WTC11 (cell line): ENCODE results near the gene EVI2A. TPM values are rescaled to one million over a fixed set of nuclear protein-coding genes. Genes with fewer than 3 reads are reported as not detected.

Source experiments
- ATAC-seq: fragments of 200-7000 bp; cut with Tn5 transposase; 2 replicates; pipeline ENCODE4 v1.10.0; 2021; ENCODE audit warnings: mild to moderate bottlenecking, moderate library complexity
- CTCF ChIA-PET: fragments of 300-600 bp; sonication (Branson Sonifier 250); formaldehyde crosslinking; loops from one replicate; lab custom pipeline; 2021; ENCODE audit warnings: antibody characterized with exemption; lab: Charles Lee
- POLR2A ChIA-PET: fragments of 350-600 bp; sonication (Branson Sonifier 250); formaldehyde crosslinking; loops from one replicate; lab custom pipeline; 2021; ENCODE audit warnings: antibody characterized with exemption; lab: Charles Lee
- DNase-seq: peaks from one replicate; pipeline ENCODE4 v3.0.0; 2021; ENCODE audit warnings: low spot score
- H3K27ac Mint-ChIP-seq: 2 replicates; pipeline ENCODE4 v1.8.0; 2021; ENCODE audit warnings: mixed read lengths
- H3K27me3 Mint-ChIP-seq: 2 replicates; pipeline ENCODE4 v1.8.0; 2021; ENCODE audit warnings: low read depth, mild to moderate bottlenecking, moderate library complexity, mixed read lengths
- H3K36me3 Mint-ChIP-seq: 2 replicates; pipeline ENCODE4 v1.8.0; 2021; ENCODE audit warnings: mixed read lengths
- H3K4me1 Mint-ChIP-seq: 2 replicates; pipeline ENCODE4 v1.8.0; 2022; ENCODE audit warnings: mixed read lengths
- H3K4me3 Mint-ChIP-seq: 2 replicates; pipeline ENCODE4 v1.8.0; 2021; ENCODE audit warnings: mild to moderate bottlenecking, moderate library complexity, mixed read lengths
- H3K9me3 Mint-ChIP-seq: 2 replicates; pipeline ENCODE4 v1.8.0; 2021; ENCODE audit warnings: mixed read lengths
- FOXP1 ChIP-seq: sonication (generic); formaldehyde crosslinking; IDR thresholded peaks from 2 replicates; pipeline ENCODE4 v1.8.0; 2022; ENCODE audit warnings: missing genetic modification reagents, mild to moderate bottlenecking, moderate library complexity, borderline replicate concordance
- NR1H2 ChIP-seq: sonication (generic); formaldehyde crosslinking; IDR thresholded peaks from 2 replicates; pipeline ENCODE4 v1.9.0; 2021; ENCODE audit warnings: mild to moderate bottlenecking, moderate library complexity, missing genetic modification reagents
- NR2C2 ChIP-seq: sonication (generic); formaldehyde crosslinking; IDR thresholded peaks from 2 replicates; pipeline ENCODE4 v1.8.0; 2022; ENCODE audit warnings: mild to moderate bottlenecking, missing genetic modification reagents
- OVOL2 ChIP-seq: fragments of 250-450 bp; sonication (Bioruptor Pico); IDR thresholded peaks from 2 replicates; pipeline ENCODE4 v1.9.0; 2021; ENCODE audit warnings: mild to moderate bottlenecking, borderline replicate concordance
- PRRX2 ChIP-seq: fragments of 250-450 bp; sonication (Bioruptor Pico); IDR thresholded peaks from 2 replicates; pipeline ENCODE4 v1.8.0; 2021; ENCODE audit warnings: mild to moderate bottlenecking
- SP1 ChIP-seq: sonication (generic); formaldehyde crosslinking; conservative IDR thresholded peaks from 2 replicates; pipeline ENCODE4 v1.8.1; 2022; ENCODE audit warnings: missing genetic modification reagents
- TEAD4 ChIP-seq: sonication (generic); formaldehyde crosslinking; IDR thresholded peaks from 2 replicates; pipeline ENCODE4 v1.8.0; 2022; ENCODE audit warnings: mild to moderate bottlenecking, missing genetic modification reagents
- ZNF138 ChIP-seq: sonication (generic); formaldehyde crosslinking; conservative IDR thresholded peaks from 2 replicates; pipeline ENCODE4 v1.8.1; 2022; ENCODE audit warnings: mild to moderate bottlenecking, moderate library complexity, missing genetic modification reagents
- ZNF232 ChIP-seq: sonication (generic); formaldehyde crosslinking; IDR thresholded peaks from 2 replicates; pipeline ENCODE4 v1.8.0; 2022; ENCODE audit warnings: mild to moderate bottlenecking, missing genetic modification reagents
- total RNA-seq: library from RNA; stranded (reverse); gene quantifications from 3 replicates; pipeline ENCODE4 v1.2.3, GENCODE V29; 2021
- TF ChIP-seq, protein P1 (sequence below): sonication (generic); formaldehyde crosslinking; IDR thresholded peaks from 2 replicates; pipeline ENCODE4 v1.8.1; 2023; ENCODE audit warnings: mild to moderate bottlenecking, missing genetic modification reagents, borderline replicate concordance
- TF ChIP-seq, protein P2 (sequence below): fragments of 250-450 bp; sonication (Bioruptor Pico); IDR thresholded peaks from 2 replicates; pipeline ENCODE4 v2.1.2; 2022; ENCODE audit warnings: mild to moderate bottlenecking, moderate library complexity
- TF ChIP-seq, protein P3 (sequence below): fragments of 250-450 bp; sonication (Bioruptor Pico); IDR thresholded peaks from 2 replicates; pipeline ENCODE4 v1.8.0; 2021; ENCODE audit warnings: mild to moderate bottlenecking
- TF ChIP-seq, protein P4 (sequence below): sonication (generic); formaldehyde crosslinking; IDR thresholded peaks from 2 replicates; pipeline ENCODE4 v1.8.0; 2022; ENCODE audit warnings: mild to moderate bottlenecking, missing genetic modification reagents
- TF ChIP-seq, protein P5 (sequence below): sonication (generic); formaldehyde crosslinking; IDR thresholded peaks from 2 replicates; pipeline ENCODE4 v1.8.1; 2023; ENCODE audit warnings: mild to moderate bottlenecking, moderate library complexity, missing genetic modification reagents
- TF ChIP-seq, protein P6 (sequence below): sonication (generic); formaldehyde crosslinking; IDR thresholded peaks from 2 replicates; pipeline ENCODE4 v1.8.0; 2022; ENCODE audit warnings: missing genetic modification reagents

EVI2A gene
- total RNA-seq, 1 experiment from 2014 or later: 0.15 TPM

DNA sequence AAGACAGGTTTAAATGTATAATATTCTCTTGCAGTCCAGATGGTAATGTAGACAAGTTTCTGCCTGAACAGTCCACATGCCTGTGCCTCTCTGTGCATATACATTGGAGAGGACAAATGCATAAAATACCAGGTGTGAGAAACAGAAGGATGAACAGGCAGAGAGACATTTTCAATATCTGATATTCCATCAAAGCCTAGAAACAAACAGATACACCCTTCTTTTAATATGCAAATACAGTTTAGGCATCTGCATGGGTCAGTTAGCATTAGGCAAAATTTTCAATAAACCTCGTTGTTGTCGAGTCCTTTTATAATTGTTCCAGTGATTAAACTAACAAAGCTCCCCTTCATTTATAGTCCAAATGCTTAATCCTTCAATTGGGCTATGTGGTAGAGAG lies 25.3 kb downstream of the EVI2A start:
- POLR2A ChIA-PET: no interaction called here
- Mint-ChIP-seq H3K27me3 (no peaks in the 10 kb centered on the region), H3K9me3 (no peaks in the 10 kb centered on the region), H3K27ac (no peak overlapping the region), H3K4me1 (peaks cover 12% of the 10 kb centered on the region)
- no peak for DNase-seq
- TF ChIP-seq, protein P1, sequence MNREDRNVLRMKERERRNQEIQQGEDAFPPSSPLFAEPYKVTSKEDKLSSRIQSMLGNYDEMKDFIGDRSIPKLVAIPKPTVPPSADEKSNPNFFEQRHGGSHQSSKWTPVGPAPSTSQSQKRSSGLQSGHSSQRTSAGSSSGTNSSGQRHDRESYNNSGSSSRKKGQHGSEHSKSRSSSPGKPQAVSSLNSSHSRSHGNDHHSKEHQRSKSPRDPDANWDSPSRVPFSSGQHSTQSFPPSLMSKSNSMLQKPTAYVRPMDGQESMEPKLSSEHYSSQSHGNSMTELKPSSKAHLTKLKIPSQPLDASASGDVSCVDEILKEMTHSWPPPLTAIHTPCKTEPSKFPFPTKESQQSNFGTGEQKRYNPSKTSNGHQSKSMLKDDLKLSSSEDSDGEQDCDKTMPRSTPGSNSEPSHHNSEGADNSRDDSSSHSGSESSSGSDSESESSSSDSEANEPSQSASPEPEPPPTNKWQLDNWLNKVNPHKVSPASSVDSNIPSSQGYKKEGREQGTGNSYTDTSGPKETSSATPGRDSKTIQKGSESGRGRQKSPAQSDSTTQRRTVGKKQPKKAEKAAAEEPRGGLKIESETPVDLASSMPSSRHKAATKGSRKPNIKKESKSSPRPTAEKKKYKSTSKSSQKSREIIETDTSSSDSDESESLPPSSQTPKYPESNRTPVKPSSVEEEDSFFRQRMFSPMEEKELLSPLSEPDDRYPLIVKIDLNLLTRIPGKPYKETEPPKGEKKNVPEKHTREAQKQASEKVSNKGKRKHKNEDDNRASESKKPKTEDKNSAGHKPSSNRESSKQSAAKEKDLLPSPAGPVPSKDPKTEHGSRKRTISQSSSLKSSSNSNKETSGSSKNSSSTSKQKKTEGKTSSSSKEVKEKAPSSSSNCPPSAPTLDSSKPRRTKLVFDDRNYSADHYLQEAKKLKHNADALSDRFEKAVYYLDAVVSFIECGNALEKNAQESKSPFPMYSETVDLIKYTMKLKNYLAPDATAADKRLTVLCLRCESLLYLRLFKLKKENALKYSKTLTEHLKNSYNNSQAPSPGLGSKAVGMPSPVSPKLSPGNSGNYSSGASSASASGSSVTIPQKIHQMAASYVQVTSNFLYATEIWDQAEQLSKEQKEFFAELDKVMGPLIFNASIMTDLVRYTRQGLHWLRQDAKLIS: no peak
- TF ChIP-seq NR1H2 (CRISPR knock-in tag) (no peak), FOXP1 (no peak), TEAD4 (CRISPR knock-in tag) (no peak), OVOL2 (CRISPR knock-in tag) (no peak), PRRX2 (CRISPR knock-in tag) (no peak), ZNF232 (no peak), ZNF138 (CRISPR knock-in tag) (no peak), SP1 (CRISPR knock-in tag) (no peak), NR2C2 (CRISPR knock-in tag) (no peak)
- TF ChIP-seq, protein P2, sequence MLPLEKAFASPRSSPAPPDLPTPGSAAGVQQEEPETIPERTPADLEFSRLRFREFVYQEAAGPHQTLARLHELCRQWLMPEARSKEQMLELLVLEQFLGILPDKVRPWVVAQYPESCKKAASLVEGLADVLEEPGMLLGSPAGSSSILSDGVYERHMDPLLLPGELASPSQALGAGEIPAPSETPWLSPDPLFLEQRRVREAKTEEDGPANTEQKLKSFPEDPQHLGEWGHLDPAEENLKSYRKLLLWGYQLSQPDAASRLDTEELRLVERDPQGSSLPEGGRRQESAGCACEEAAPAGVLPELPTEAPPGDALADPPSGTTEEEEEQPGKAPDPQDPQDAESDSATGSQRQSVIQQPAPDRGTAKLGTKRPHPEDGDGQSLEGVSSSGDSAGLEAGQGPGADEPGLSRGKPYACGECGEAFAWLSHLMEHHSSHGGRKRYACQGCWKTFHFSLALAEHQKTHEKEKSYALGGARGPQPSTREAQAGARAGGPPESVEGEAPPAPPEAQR (CRISPR knock-in tag): no peak
- TF ChIP-seq, protein P3, sequence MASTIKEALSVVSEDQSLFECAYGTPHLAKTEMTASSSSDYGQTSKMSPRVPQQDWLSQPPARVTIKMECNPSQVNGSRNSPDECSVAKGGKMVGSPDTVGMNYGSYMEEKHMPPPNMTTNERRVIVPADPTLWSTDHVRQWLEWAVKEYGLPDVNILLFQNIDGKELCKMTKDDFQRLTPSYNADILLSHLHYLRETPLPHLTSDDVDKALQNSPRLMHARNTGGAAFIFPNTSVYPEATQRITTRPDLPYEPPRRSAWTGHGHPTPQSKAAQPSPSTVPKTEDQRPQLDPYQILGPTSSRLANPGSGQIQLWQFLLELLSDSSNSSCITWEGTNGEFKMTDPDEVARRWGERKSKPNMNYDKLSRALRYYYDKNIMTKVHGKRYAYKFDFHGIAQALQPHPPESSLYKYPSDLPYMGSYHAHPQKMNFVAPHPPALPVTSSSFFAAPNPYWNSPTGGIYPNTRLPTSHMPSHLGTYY (CRISPR knock-in tag): no peak
- TF ChIP-seq, protein P4, sequence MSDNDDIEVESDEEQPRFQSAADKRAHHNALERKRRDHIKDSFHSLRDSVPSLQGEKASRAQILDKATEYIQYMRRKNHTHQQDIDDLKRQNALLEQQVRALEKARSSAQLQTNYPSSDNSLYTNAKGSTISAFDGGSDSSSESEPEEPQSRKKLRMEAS (CRISPR knock-in tag): no peak
- TF ChIP-seq, protein P5, sequence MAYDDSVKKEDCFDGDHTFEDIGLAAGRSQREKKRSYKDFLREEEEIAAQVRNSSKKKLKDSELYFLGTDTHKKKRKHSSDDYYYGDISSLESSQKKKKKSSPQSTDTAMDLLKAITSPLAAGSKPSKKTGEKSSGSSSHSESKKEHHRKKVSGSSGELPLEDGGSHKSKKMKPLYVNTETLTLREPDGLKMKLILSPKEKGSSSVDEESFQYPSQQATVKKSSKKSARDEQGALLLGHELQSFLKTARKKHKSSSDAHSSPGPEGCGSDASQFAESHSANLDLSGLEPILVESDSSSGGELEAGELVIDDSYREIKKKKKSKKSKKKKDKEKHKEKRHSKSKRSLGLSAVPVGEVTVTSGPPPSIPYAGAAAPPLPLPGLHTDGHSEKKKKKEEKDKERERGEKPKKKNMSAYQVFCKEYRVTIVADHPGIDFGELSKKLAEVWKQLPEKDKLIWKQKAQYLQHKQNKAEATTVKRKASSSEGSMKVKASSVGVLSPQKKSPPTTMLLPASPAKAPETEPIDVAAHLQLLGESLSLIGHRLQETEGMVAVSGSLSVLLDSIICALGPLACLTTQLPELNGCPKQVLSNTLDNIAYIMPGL (CRISPR knock-in tag): no peak
- TF ChIP-seq, protein P6, sequence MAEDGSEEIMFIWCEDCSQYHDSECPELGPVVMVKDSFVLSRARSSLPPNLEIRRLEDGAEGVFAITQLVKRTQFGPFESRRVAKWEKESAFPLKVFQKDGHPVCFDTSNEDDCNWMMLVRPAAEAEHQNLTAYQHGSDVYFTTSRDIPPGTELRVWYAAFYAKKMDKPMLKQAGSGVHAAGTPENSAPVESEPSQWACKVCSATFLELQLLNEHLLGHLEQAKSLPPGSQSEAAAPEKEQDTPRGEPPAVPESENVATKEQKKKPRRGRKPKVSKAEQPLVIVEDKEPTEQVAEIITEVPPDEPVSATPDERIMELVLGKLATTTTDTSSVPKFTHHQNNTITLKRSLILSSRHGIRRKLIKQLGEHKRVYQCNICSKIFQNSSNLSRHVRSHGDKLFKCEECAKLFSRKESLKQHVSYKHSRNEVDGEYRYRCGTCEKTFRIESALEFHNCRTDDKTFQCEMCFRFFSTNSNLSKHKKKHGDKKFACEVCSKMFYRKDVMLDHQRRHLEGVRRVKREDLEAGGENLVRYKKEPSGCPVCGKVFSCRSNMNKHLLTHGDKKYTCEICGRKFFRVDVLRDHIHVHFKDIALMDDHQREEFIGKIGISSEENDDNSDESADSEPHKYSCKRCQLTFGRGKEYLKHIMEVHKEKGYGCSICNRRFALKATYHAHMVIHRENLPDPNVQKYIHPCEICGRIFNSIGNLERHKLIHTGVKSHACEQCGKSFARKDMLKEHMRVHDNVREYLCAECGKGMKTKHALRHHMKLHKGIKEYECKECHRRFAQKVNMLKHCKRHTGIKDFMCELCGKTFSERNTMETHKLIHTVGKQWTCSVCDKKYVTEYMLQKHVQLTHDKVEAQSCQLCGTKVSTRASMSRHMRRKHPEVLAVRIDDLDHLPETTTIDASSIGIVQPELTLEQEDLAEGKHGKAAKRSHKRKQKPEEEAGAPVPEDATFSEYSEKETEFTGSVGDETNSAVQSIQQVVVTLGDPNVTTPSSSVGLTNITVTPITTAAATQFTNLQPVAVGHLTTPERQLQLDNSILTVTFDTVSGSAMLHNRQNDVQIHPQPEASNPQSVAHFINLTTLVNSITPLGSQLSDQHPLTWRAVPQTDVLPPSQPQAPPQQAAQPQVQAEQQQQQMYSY (CRISPR knock-in tag): no peak
- TF ChIP-seq, all 79 proteins: peak for 0
- CTCF ChIA-PET: no interaction called here
- Mint-ChIP-seq H3K36me3 (no peaks in the 10 kb centered on the region), H3K4me3 (no peak overlapping the region)
- no peak for ATAC-seq
